Transverse colon (tissue), 4 donors: Measurements from ENCODE around the gene EPC2. TPM values are rescaled to one million over a fixed set of nuclear protein-coding genes. Genes with fewer than 3 reads are reported as not detected.

Source experiments
- DNase-seq: peaks from one replicate; pipeline ENCODE4 v3.0.0-alpha.2; 2019
- H3K27ac ChIP-seq, 4 donors: fragments of 200-600 bp; sonication (generic); 2 replicates each; pipeline ENCODE4 v1.5.1; 2016 to 2018; ENCODE audit warnings: inconsistent platforms in 4 of 4
- H3K27me3 ChIP-seq: fragments of 200-600 bp; sonication (generic); 2 replicates; pipeline ENCODE4 v1.5.1; 2017; ENCODE audit warnings: inconsistent platforms
- H3K36me3 ChIP-seq, 4 donors: fragments of 200-600 bp; sonication (generic); 2 replicates each; pipeline ENCODE4 v1.5.1; 2017 to 2019; ENCODE audit warnings: inconsistent platforms in 4 of 4
- H3K4me1 ChIP-seq, 4 donors: fragments of 200-600 bp; sonication (generic); 2 replicates each; pipeline ENCODE4 v1.5.1; 2017 to 2020; ENCODE audit warnings: inconsistent platforms in 4 of 4
- H3K4me3 ChIP-seq, 4 donors: fragments of 200-600 bp; sonication (generic); 1 replicate in 1 of 4; 2 replicates in 3 of 4; pipeline versions ENCODE4 v1.5.1 to v1.6.1; 2017 to 2019; ENCODE audit warnings: inconsistent platforms in 4 of 4
- H3K9me3 ChIP-seq, 2 donors: fragments of 200-600 bp; sonication (generic); 2 replicates each; pipeline ENCODE4 v1.5.1; 2017 to 2019; ENCODE audit warnings: inconsistent platforms in 2 of 2
- CTCF ChIP-seq, 5 experiments: fragments of 200-600 bp in 3 of 5; fragments of 450-650 bp in 2 of 5; sonication (generic) in 3 of 5; IDR thresholded peaks; 1 replicate in 2 of 5; 2 replicates in 3 of 5; pipeline ENCODE4 v1.5.1; 2016 to 2017; ENCODE audit warnings: antibody characterized with exemption in 5 of 5, inconsistent platforms in 3 of 5, mild to moderate bottlenecking in 2 of 5, moderate library complexity in 1 of 5
- EP300 ChIP-seq: sonication (generic); formaldehyde crosslinking; IDR thresholded peaks from one replicate; pipeline ENCODE4 v1.6.1; 2017; ENCODE audit warnings: antibody characterized with exemption, low read depth
- POLR2A ChIP-seq: fragments of 450-650 bp; IDR thresholded peaks from one replicate; pipeline ENCODE4 v1.6.1; 2016; ENCODE audit warnings: antibody characterized with exemption, mild to moderate bottlenecking, moderate library complexity
- POLR2AphosphoS5 ChIP-seq, 3 donors: sonication (generic); formaldehyde crosslinking; IDR thresholded peaks; one replicate each; pipeline ENCODE4 v1.6.1; 2016; ENCODE audit warnings: antibody characterized with exemption in 3 of 3
- WGBS, 2 donors: methylation state at CpG; one replicate each; pipeline ENCODE4 v1.1.5; 2018; ENCODE audit warnings: low coverage in 1 of 2; 5-methylcytosine and 5-hydroxymethylcytosine counted together
- in situ Hi-C, 4 donors: fragments of 200-750 bp; cut with MboI; loops; one replicate each; pipeline versions ENCODE4 v1.15.0 to v1.15.1; 2017; ENCODE audit warnings: low sequenced_read_pairs in 3 of 4, low pct_ligation_motif_present in 1 of 4, low pct_unique_long_range_greater_than_20kb in 1 of 4
- intact Hi-C: fragments of 100-400 bp; cut with DNase I; formaldehyde crosslinking; loops from one replicate; pipeline ENCODE4 v1.15.1; 2023; ENCODE audit warnings: low total_unique reads
- total RNA-seq, 4 donors: library from RNA; depleted of rRNA; stranded (reverse); fragments of >200 nt; gene quantifications; one replicate each; pipeline ENCODE4 v1.1.0, GENCODE V29; 2016

EPC2 gene
- total RNA-seq, 4 donors from 2014 or later, result 18.3 to 40.4 (median 25.7) TPM

GRCh38 chr2:148752977-148753376 is 108.4 kb downstream of the EPC2 start:
- Histone ChIP-seq H3K4me3 (no peak overlapping the region), H3K27me3 (no peaks in the 10 kb centered on the region), H3K36me3 (peaks cover 0 to 9% (median 0%) of the 10 kb centered on the region in 4 donors), H3K4me1 (peaks cover 0 to 11% (median 0%) of the 10 kb centered on the region in 4 donors), H3K27ac (no peak overlapping the region), H3K9me3 (no peaks in the 10 kb centered on the region)
- 97% methylated on average over 3 of the region's 3 CpGs; no CpG with 5 or more reads in 1 of the 2 donors for WGBS, 2 donors
- DNase-seq, result no peak
- intact Hi-C loops, result no loop called here
- TF ChIP-seq CTCF (IDR thresholded peaks at IDR 0.05), result no peak
- no peak for TF ChIP-seq POLR2A
- no peak for TF ChIP-seq EP300
- no peak for TF ChIP-seq POLR2AphosphoS5 (IDR thresholded peaks at IDR 0.05)
- in situ Hi-C loops, result no loop called here

GRCh38 chr2:148754864-148755263 is 110.3 kb downstream of the EPC2 start:
- peaks cover 0 to 9% (median 0%) of the 10 kb centered on the region in 4 donors for H3K36me3 ChIP-seq
- no peak for DNase-seq
- H3K9me3 ChIP-seq, result no peaks in the 10 kb centered on the region
- 75 to 92% methylated on average over 1 of the region's 1 CpG for WGBS, 2 donors
- H3K4me1 ChIP-seq, result peaks cover 0 to 7% (median 0%) of the 10 kb centered on the region in 4 donors
- H3K27ac ChIP-seq, result no peak overlapping the region
- intact Hi-C loops, result no loop called here
- no peaks in the 10 kb centered on the region for H3K27me3 ChIP-seq
- no peak for TF ChIP-seq POLR2AphosphoS5 (IDR thresholded peaks at IDR 0.05)
- TF ChIP-seq POLR2A, result no peak
- no peak for TF ChIP-seq EP300
- no peak for TF ChIP-seq CTCF (IDR thresholded peaks at IDR 0.05)
- in situ Hi-C loops, result no loop called here
- no peak overlapping the region for H3K4me3 ChIP-seq

- H3K27ac ChIP-seq, result no peak overlapping the region
- no peak for DNase-seq
- H3K4me1 ChIP-seq, result no peaks in the 10 kb centered on the region
- intact Hi-C loops (no loop called here), in situ Hi-C loops (no loop called here)
- WGBS, 2 donors, result 73 to 81% methylated on average over 4 of the region's 4 CpGs
- TF ChIP-seq POLR2AphosphoS5 (IDR thresholded peaks at IDR 0.05), result no peak
- no peak for TF ChIP-seq POLR2A
- no peak for TF ChIP-seq CTCF (IDR thresholded peaks at IDR 0.05)
- H3K9me3 ChIP-seq, result no peaks in the 10 kb centered on the region
- no peaks in the 10 kb centered on the region for H3K27me3 ChIP-seq
- no peak overlapping the region for H3K4me3 ChIP-seq
- H3K36me3 ChIP-seq, result peaks cover 0 to 9% (median 0%) of the 10 kb centered on the region in 4 donors
Measured at GRCh38 chr2:148756292-148756975, 111.9 kb downstream of the EPC2 start.

GRCh38 chr2:148764815-148765214 is 120.3 kb downstream of the EPC2 start:
- no peak for DNase-seq
- Histone ChIP-seq H3K27me3 (no peaks in the 10 kb centered on the region), H3K9me3 (no peaks in the 10 kb centered on the region), H3K27ac (no peak overlapping the region), H3K4me3 (no peak overlapping the region), H3K4me1 (no peaks in the 10 kb centered on the region), H3K36me3 (peaks cover 0 to 28% (median 2%) of the 10 kb centered on the region in 4 donors)
- intact Hi-C loops (no loop called here), in situ Hi-C loops (no loop called here)
- WGBS, 2 donors, result 80% methylated on average over 3 of the region's 3 CpGs
- TF ChIP-seq CTCF (IDR thresholded peaks at IDR 0.05) (no peak), POLR2A (no peak), EP300 (no peak), POLR2AphosphoS5 (IDR thresholded peaks at IDR 0.05) (no peak)
